Vagina (tissue), 2 donors: ENCODE measurements around the gene TBX15.

Experiments used
- CTCF ChIP-seq, 3 experiments: fragments of 450-650 bp in 2 of 3; fragments of 200-600 bp in 1 of 3; sonication (generic) in 1 of 3; IDR thresholded peaks; one replicate each; pipeline ENCODE4 v1.5.1; 2017 to 2019; ENCODE audit warnings: antibody characterized with exemption in 3 of 3, mild to moderate bottlenecking in 2 of 3, moderate library complexity in 2 of 3
- POLR2A ChIP-seq, 2 donors: fragments of 450-650 bp; IDR thresholded peaks; one replicate each; pipeline ENCODE4 v1.6.1; 2017; ENCODE audit warnings: antibody characterized with exemption in 2 of 2, mild to moderate bottlenecking in 2 of 2, moderate library complexity in 2 of 2
- POLR2AphosphoS5 ChIP-seq, 2 donors: sonication (generic); formaldehyde crosslinking; IDR thresholded peaks; one replicate each; pipeline ENCODE4 v1.9.0; 2017; ENCODE audit warnings: antibody characterized with exemption in 2 of 2, mild to moderate bottlenecking in 2 of 2, low read depth in 1 of 2; ENCODE audit not compliant: insufficient read depth in 1 of 2

- TF ChIP-seq CTCF (IDR thresholded peaks at IDR 0.05) (no peak), POLR2A (IDR thresholded peaks at IDR 0.05) (no peak), POLR2AphosphoS5 (IDR thresholded peaks at IDR 0.05; ENCODE audit: insufficient read depth in 1 of 2, low read depth in 1 of 2) (no peak)
Measured at GRCh38 chr1:118997225-118997624, 9.1 kb upstream of the TBX15 start.
